IMR-90 (cell line): ENCODE results near the gene CLCA1.

Source experiments
- CTCF ChIP-seq: conservative IDR thresholded peaks from 2 replicates; pipeline ENCODE4 v1.5.1; 2012; ENCODE audit warnings: mild to moderate bottlenecking, low read depth, low read length, improper control_type of control experiment
- MAFK ChIP-seq: IDR thresholded peaks from 2 replicates; pipeline ENCODE4 v1.6.1; 2012; ENCODE audit warnings: low read depth, low read length, improper control_type of control experiment
- MXI1 ChIP-seq: IDR thresholded peaks from 2 replicates; pipeline ENCODE4 v1.6.1; 2012; ENCODE audit warnings: low read depth, mild to moderate bottlenecking, low read length, moderate library complexity, borderline replicate concordance
- POLR2A ChIP-seq: IDR thresholded peaks from 2 replicates; pipeline ENCODE4 v1.6.1; 2012; ENCODE audit warnings: mild to moderate bottlenecking, low read depth, low read length
- USF2 ChIP-seq: fragments of 150-350 bp; IDR thresholded peaks from 2 replicates; pipeline ENCODE4 v1.6.1; 2017; ENCODE audit warnings: mild to moderate bottlenecking, antibody characterized with exemption, low read length, low read depth

- TF ChIP-seq CTCF (no peak), POLR2A (no peak), USF2 (no peak), MXI1 (no peak), MAFK (no peak)
Observed at GRCh38 chr1:86523670-86524354, 55.1 kb downstream of the CLCA1 start.
